ENCODE results near the gene CELF3.

CELF3 gene

DNA sequence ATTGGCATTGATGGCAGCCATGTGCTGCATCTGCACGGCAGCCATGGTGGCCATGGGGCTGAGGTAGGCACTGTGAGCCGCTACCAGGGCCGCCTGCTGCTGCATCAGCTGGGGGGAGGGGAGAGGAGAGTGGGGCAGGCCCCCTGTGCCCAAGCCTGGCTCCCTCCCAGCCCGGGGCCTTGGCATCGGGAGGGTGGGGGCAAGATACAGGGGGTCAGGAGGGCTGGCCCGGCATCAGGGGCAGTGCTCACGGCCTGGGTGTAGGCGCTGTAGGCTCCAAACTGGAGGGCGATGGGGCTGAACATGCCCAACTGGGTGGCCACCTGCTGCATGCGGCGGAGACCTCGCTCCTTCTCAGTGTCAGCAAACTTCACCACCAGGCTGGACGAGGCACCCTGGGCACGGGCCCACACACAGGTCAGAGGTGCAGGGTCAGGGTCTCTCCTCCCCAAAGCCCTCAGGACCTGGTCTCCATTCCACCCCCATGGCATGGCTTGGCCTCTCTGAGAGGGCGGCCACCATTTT lies 9.0 kb downstream of the CELF3 start:
- Histone ChIP-seq H3K4me3 (ENCODE audit: severe bottlenecking) (no peak overlapping the region), H3K36me3 (ENCODE audit: low read depth) (no peaks in the 10 kb centered on the region), H3K27ac (ENCODE audit: poor library complexity, severe bottlenecking) (no peak overlapping the region), H3K9me3 (ENCODE audit: severe bottlenecking) (no peaks in the 10 kb centered on the region), H3K27me3 (ENCODE audit: insufficient read depth, poor library complexity, severe bottlenecking) (no peaks in the 10 kb centered on the region), H3K4me1 (ENCODE audit: insufficient read depth, poor library complexity, severe bottlenecking) (no peaks in the 10 kb centered on the region)
- DNase-seq (ENCODE audit: low spot score): no peak
- no peak for ATAC-seq (ENCODE audit: low read depth)
- TF ChIP-seq, protein P1, sequence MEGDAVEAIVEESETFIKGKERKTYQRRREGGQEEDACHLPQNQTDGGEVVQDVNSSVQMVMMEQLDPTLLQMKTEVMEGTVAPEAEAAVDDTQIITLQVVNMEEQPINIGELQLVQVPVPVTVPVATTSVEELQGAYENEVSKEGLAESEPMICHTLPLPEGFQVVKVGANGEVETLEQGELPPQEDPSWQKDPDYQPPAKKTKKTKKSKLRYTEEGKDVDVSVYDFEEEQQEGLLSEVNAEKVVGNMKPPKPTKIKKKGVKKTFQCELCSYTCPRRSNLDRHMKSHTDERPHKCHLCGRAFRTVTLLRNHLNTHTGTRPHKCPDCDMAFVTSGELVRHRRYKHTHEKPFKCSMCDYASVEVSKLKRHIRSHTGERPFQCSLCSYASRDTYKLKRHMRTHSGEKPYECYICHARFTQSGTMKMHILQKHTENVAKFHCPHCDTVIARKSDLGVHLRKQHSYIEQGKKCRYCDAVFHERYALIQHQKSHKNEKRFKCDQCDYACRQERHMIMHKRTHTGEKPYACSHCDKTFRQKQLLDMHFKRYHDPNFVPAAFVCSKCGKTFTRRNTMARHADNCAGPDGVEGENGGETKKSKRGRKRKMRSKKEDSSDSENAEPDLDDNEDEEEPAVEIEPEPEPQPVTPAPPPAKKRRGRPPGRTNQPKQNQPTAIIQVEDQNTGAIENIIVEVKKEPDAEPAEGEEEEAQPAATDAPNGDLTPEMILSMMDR (IDR thresholded peaks at IDR 0.05; ENCODE audit: poor library complexity, severe bottlenecking): no peak

DNA sequence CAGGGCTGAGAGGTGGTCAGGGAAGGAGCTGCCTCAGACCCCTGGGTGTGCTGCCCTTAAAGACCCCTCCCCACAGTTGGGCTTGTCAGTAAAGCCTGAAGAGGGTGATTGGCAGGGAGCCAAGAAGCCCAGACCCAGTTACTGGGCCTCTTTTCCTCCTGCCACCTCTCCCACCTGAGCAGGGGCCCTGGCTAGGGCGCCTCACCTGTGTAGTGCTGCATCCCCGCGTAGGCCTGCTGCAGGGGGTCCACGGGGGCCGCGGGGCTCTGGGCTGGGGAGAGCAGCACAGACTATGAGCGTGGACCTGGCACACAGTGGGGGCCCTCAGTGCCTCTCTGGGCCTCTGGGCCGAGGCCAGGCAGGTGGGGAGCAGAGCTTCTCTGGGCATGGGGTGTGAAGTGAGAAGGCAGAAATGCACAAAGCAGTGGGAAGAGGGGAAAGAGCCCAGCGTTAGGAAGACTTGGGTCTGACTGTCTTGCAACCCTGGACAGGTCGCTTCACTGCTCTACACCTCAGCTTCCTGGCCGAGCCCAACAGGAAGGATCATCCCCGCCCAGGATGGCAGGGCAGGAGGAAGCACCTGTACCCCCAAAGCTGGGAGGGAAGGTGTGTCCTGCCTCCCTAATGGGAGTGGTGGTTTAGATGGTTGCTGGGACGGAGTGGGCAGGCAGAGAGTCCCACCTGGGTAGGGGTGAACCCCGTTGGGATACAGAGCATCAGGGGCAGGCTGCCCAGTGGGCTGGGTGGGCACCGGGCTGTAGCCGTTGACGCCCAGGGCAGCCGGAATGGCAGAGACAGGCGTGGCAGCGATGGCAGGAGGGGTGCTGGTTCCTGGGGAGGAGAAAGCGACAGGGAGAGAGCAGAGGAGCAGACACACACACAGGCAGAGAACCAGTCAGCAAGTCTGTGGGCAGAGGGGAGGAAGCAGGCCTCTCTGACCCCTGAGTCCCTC lies 9.9 kb downstream of the CELF3 start:
- Histone ChIP-seq H3K36me3 (ENCODE audit: low read depth) (no peaks in the 10 kb centered on the region), H3K27me3 (ENCODE audit: insufficient read depth, poor library complexity, severe bottlenecking) (no peaks in the 10 kb centered on the region), H3K4me3 (ENCODE audit: severe bottlenecking) (no peak overlapping the region), H3K27ac (ENCODE audit: poor library complexity, severe bottlenecking) (no peak overlapping the region), H3K9me3 (ENCODE audit: severe bottlenecking) (no peaks in the 10 kb centered on the region), H3K4me1 (ENCODE audit: insufficient read depth, poor library complexity, severe bottlenecking) (no peaks in the 10 kb centered on the region)
- no peak for DNase-seq (ENCODE audit: low spot score)
- TF ChIP-seq, protein P1 (IDR thresholded peaks at IDR 0.05; ENCODE audit: poor library complexity, severe bottlenecking): no peak
- no peak for ATAC-seq (ENCODE audit: low read depth)

DNA sequence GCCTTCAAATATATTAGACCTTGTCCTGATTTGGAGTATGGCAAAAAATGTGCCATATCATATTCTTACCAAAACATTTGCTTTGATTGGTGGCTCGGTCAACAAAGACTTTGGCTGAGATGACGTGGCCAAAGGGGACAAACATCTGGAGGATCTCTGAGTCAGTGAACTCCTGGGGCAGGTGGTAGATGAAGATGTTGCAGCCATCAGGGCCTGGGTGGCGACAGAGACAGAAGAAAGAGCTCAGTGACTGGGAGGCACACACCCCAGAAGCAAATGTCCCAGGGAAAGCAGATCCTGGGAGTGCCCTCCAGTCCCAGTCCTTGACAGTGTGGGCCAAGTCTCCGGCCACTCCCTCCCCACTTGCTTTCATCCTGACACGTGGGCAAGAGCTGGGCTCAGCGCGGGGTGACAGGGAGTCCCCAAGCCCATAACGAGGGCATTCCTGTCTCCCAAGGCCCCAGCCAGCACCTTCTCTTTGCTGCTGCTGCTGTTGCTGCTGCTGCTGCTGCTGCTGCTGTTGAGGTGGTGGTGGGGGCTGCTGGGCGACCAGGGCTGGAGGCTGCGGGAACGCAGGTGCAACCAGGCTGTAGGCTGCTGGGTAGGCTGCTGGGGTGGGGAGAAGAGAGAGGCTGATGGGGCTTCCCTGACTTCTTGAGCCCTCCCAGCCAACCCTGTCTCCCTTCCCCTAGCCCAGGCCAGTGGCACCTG lies 10.7 kb downstream of the CELF3 start:
- ATAC-seq (ENCODE audit: low read depth) (no peak; the same call in 2 of the 3 replicates), DNase-seq (ENCODE audit: low spot score) (no peak)
- no peak overlapping the region for H3K4me3 ChIP-seq (ENCODE audit: severe bottlenecking)
- TF ChIP-seq, protein P1 (IDR thresholded peaks at IDR 0.05; ENCODE audit: poor library complexity, severe bottlenecking): no peak
- no peak overlapping the region for H3K27ac ChIP-seq (ENCODE audit: poor library complexity, severe bottlenecking)
- no peaks in the 10 kb centered on the region for H3K36me3 ChIP-seq (ENCODE audit: low read depth)
- no peaks in the 10 kb centered on the region for H3K4me1 ChIP-seq (ENCODE audit: insufficient read depth, poor library complexity, severe bottlenecking)
- no peaks in the 10 kb centered on the region for H3K9me3 ChIP-seq (ENCODE audit: severe bottlenecking)
- H3K27me3 ChIP-seq (ENCODE audit: insufficient read depth, poor library complexity, severe bottlenecking): no peaks in the 10 kb centered on the region

- TF ChIP-seq, protein P1 (IDR thresholded peaks at IDR 0.05; ENCODE audit: poor library complexity, severe bottlenecking): no peak
- no peaks in the 10 kb centered on the region for H3K36me3 ChIP-seq (ENCODE audit: low read depth)
- no peak overlapping the region for H3K4me3 ChIP-seq (ENCODE audit: severe bottlenecking)
- no peaks in the 10 kb centered on the region for H3K9me3 ChIP-seq (ENCODE audit: severe bottlenecking)
- DNase-seq (ENCODE audit: low spot score) (no peak), ATAC-seq (ENCODE audit: low read depth) (no peak)
- no peaks in the 10 kb centered on the region for H3K27me3 ChIP-seq (ENCODE audit: insufficient read depth, poor library complexity, severe bottlenecking)
- H3K27ac ChIP-seq (ENCODE audit: poor library complexity, severe bottlenecking): no peak overlapping the region
- no peaks in the 10 kb centered on the region for H3K4me1 ChIP-seq (ENCODE audit: insufficient read depth, poor library complexity, severe bottlenecking)
These were observed 11.5 kb downstream of the CELF3 start for GRCh38 chr1:151705146-151705545.
